GM18502 (cell line): ENCODE measurements around the gene UVRAG.

Experiments used
- ATAC-seq: cut with Tn5 transposase; IDR thresholded peaks from one replicate; pipeline ENCODE4 v1.9.1; 2021; ENCODE audit warnings: mild to moderate bottlenecking; ENCODE audit not compliant: unreplicated experiment, poor library complexity

UVRAG gene

GRCh38 chr11:76152741-76153570 is 337.9 kb downstream of the UVRAG start:
- no peak for ATAC-seq

DNA sequence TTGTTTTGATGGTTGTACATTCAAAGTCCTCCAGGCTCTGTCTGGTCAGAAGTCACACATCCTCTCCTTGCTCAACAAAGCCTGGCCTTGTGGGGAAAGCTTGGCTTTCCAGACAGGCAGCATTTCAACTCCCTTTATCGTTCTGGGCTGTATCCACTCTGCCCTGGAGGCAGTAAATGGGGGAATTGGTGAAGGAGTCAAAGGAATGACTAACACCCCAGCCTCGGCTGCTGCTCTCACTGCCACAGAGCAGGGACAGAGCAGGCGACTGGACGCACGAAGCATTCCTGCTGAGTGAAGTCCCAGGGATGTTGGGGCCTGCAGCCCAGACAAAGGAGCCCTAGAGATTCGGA is 338.5 kb downstream of the UVRAG start:
- no peak for ATAC-seq

DNA sequence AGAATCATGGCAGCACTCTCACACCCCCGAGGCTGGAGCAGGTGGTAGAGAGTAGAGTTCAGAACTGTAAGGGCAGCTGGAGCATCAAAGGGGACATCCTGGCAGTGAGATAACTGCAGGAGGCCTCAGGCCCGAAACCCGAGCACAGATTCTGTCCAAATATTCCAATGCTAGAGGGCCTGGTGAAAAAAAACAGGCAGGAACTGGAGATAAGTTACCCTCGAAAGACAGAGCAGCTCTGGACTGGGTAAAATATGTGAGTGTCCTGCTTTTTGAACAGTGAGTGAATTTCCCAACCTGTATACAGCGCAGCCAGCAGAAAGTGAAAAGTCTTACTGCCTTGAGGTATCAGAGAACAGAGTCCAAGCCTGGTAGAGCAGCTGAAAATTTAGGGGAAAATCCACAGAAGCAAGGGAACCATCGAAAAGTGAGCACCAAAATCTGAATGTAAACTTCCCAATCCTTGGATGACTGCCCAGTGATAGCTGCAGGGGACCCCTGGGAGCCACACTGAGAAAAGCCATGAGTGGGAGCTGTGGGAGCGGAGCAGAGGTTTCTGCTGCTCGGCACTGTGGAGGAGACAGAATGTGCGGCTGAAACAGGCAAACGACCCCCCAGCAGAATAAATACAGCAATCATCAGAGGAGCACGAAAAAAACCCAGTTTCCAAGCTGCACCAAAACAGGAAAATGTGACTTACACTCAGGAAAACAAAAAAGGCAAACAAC is 340.7 kb downstream of the UVRAG start:
- no peak for ATAC-seq

DNA sequence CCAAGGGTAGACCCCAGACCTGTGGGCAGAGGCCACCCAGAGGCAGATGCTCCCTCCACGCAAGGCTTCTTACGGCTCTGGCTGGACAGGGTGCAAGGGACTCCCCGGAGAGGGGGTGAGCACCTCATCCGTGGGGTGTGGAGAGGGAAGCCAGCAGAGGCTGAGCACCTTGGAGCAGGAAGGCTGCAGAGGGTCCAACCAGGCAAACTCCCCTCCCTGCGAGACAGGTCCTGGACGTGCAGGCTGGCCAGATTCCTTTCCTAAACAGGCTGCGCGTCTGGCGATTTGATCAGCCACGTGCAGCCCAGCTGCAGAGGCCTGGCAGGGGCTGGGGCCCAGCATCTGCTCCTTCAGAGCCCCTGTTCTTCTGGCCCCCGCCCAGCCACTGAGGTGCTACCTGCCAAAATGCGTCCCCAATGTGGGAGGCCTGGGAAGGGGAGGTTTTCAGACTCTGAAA is 342.0 kb downstream of the UVRAG start:
- ATAC-seq = no peak

DNA sequence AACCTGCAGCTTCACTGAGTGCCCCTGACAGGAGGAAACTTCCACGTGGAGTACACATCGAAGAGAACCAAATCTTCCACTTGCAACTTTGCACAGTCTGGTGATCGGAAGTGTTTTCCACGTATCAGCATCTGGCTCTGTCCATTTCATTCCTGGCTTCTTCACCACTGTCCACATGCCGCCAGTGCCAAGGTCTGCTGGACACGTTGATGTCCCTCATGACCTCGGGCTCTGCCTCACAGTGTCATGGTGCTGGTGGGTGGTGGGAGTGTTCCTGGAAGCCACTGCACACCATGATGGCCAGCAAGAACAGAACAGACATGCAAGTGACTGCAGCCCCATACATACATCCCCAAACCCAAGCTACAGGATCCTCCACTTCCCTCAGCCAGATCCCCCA is 342.9 kb downstream of the UVRAG start:
- no peak for ATAC-seq

DNA sequence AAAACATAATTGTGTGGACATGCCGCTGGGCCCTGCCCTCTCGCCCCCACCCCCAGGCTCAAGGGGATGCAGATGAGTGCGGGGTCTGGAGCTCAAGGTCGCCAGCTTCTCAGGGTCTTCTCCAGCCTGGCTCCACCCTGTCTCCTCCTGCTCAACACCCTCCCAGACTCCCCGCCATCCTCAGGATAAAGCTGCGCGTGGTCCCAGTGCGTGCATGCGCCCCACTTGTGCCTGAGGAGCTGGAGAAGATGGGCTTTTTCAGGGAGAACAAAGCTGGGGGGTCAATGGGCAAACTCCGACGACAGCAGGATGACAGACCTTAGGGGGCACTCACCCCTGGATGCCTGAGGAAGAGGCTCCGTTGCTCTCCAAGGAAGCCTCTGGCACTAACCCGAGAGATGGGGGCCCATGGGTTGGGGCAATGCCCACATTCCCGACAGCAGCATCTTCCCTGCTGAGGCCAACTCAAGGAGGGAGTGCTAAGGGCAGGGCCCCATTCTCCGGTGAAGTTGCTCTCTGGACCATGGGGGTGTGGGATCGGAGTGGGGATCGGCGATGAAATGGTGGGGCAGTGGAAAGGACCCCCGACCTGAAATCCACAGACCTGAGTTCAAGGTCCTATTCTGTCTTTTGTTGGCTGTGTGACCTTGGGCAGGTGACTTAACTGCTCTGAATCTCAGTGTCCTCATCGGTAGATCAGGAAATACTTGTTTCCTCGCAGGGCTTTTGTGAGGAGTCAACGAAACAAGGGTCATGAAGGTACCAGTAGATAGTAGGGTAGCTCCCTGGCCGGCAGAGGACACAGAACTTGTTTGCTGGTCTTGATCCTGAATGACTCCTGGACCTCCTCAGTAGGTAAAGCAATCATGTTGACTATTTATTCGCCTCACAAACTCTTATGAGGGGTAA is 343.6 kb downstream of the UVRAG start:
- no peak for ATAC-seq

DNA sequence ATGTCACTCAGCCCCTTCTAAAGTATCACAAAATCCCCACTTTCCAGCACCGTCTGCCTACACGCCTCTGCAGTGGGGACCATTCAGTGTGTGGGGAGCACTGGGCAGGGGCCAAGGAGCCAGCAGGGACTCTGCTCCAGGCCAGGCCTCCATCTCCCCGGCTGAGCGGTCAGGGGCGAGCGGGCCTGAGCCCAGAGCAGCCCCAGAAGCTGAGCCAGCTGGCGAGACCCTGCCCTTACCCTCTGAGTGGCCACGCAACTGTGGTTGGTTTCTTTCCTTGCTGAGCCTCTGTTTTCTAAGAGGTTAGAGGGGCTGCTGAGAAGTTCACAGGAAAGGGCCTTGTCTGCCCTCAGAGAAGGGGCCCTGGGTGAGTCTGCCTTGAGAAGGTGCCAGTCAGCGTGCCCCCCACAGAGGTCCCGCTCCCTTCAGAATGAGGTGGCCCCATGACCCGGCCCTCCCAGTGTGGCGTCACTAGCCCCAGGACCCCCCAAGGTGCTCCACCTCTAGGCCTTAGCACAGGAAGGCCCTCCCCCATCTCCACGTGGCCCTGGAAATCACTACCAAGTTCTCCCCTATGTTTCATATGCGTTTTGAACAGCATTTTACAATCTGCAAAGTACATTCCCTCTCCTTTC is 344.4 kb downstream of the UVRAG start:
- ATAC-seq = no peak

DNA sequence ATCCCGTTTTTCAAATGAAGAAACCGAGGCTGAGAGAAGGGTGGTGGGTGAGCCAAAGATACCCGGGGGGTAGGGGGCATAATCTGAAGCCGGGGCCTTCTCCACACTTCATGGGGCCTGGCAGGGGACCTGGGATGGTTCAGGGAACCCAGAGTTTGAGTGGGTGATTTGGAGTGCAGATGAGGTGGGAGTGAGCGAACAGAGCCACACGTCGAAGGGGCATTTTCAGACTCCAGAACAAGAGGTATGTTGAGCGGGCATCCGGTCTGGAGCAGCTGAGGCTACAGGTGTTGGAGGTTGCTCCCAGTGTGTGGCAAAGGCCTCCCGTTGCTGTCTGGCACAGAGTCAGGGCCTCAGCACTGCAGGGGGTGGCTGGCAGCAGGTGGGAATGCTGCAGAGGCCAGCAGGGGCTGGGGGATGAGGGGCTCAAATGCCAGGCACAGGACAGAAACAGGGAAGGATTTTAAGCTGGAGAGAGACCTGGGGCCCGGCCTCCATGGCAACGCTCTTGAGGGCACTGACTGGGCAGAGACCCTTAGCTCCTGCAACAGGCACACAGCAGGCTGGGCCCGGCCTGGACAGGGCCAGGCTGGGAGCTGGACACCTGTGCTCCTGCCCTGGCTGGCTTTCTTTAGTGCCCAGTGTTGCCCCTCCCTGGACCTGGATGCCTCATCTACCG is 345.1 kb downstream of the UVRAG start:
- no peak for ATAC-seq

GRCh38 chr11:76160856-76161255 is 345.8 kb downstream of the UVRAG start:
- ATAC-seq = no peak

DNA sequence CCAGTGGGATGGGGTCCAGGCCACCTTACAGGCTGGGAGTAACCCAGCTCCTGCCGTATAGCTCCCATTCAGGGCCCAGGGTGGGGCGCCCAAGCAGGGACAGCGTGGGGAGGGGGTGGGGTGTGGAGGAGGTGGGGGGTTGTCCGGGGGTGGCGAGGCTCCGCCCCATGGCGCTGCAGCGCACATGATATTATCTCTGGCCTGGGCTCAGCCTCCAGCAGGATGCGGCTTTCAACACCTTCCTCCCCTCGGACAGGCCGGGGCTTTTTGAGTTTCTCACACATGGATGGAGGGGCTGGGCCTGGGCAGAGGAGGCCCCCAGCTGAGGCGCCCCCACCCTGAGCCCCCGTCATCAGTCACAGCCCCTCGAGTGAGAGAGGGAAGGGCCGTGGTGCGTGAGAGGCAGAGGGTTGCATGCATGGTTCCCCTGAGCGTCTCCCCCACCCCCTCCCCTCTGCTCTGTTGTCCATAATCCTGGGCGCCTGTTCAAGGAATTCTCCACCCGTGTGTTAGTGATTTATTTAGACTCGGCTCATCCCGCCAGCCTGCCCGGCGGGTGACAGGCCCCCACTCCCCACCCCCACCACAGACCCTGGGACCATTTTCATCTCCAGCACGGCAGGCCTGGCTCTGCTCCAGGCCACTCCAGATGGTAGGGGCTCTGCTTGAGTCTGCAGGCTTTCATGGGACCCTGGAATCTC is 346.4 kb downstream of the UVRAG start:
- no peak for ATAC-seq

DNA sequence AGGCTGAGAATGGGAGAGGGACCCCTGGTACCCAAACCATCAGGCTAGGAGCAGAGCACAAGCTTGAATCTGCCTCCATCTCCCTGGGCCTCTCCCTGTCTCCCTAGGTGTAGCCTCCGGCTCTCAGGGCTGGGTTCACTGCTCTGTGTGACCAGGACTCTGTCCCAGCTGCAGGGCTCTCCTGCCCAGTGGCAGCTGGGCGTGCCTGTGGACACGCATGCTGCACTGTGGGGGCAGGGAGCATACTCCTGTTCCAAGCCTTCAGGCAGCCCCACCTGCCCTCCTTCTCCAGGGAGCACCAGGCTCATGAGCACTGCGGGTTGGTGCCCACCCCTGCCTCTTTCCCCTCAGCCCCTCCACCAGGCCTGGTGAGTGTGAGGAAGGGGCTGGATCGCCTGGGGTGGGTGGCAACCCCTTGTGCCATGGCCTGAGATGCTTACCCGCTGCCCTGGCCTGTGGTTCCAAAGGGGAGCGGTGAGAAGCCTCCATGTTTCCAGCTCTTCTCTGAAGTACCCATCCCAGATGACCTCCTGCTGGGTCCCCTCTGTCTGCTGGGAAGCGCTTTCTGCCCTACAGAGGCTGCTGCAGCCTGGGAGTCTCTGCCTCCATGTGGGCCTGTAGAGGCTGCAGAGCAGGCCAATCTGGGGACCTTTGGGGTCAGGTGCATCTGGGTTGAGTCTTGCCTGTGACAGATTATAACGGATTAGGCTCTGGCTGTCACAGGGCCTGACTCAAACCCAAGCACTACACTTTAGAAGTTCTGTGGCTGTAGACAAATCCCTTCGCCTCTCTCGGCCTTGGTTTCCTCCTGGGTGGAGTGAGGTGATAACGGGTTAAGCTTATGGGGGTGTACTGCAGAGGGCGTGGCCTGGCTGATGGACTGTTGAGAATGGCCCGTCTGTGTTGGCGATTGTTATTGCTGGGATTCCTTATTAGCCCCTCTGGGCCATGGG is 347.6 kb downstream of the UVRAG start:
- no peak for ATAC-seq

- ATAC-seq = no peak
These were observed 348.4 kb downstream of the UVRAG start for GRCh38 chr11:76163289-76163880.

GRCh38 chr11:76164081-76164480 is 349.1 kb downstream of the UVRAG start:
- no peak for ATAC-seq

- ATAC-seq = no peak
These were observed 350.1 kb downstream of the UVRAG start for GRCh38 chr11:76164861-76165751.

GRCh38 chr11:76166314-76166713 is 351.3 kb downstream of the UVRAG start:
- ATAC-seq = no peak

DNA sequence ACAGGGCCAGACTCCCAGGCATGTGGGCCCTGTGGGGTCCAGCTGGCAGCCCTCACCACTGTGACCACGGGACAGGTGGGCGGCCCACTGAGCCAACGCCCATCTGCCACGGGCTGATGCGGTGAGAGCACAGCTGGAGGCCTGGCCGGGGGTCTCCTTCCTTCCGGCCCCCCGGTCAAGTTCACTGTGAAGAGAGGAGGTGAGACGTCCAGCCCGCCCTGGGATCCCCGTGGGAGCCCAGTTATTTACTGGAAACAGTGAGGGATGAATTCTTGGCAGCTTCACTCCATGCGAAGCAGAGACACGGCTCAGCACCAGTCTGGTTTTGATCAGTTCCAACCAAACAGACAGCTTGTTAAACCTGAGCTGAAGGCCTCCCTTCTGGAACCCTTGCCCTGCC is 352.6 kb downstream of the UVRAG start:
- no peak for ATAC-seq

GRCh38 chr11:76169473-76169896 is 354.5 kb downstream of the UVRAG start:
- peak; percentile 55 for ATAC-seq
